D721Med (cell line): ENCODE measurements around the gene POLK.

Experiments
- DNase-seq: peaks from one replicate; pipeline ENCODE4 v3.0.0; 2011; ENCODE audit warnings: low spot score; ENCODE audit not compliant: insufficient read length
- FAIRE-seq: peaks from 2 replicates; lab custom pipeline; 2011; peaks lifted over from hg19 to GRCh38; lab: Jason Lieb, UNC
- CTCF ChIP-seq: IDR thresholded peaks from 2 replicates; pipeline ENCODE4 v1.5.1; 2012; ENCODE audit warnings: mild to moderate bottlenecking, control low read depth; ENCODE audit not compliant: insufficient read depth; ENCODE audit errors: missing control alignments

Gene POLK

GRCh38 chr5:75545131-75545530 is 33.4 kb downstream of the POLK start:
- DNase-seq (no peak), FAIRE-seq (no peak)
- TF ChIP-seq CTCF, result no peak

GRCh38 chr5:75546830-75547229 is 35.1 kb downstream of the POLK start:
- DNase-seq (no peak), FAIRE-seq (no peak)
- TF ChIP-seq CTCF, result no peak

- TF ChIP-seq CTCF, result no peak
- DNase-seq, result no peak
- FAIRE-seq, result no peak
Observed at GRCh38 chr5:75547812-75548211, 36.1 kb downstream of the POLK start.

- no peak for FAIRE-seq
- DNase-seq, result no peak
- TF ChIP-seq CTCF, result no peak
Observed at GRCh38 chr5:75550597-75550996, 38.9 kb downstream of the POLK start.

- no peak for DNase-seq
- no peak for FAIRE-seq
Observed at GRCh38 chr5:75551471-75551870, 39.8 kb downstream of the POLK start.

GRCh38 chr5:75552764-75553163 is 41.1 kb downstream of the POLK start:
- no peak for DNase-seq
- TF ChIP-seq CTCF, result no peak
- FAIRE-seq, result no peak

More at GRCh38 chr5:75551471-75551870, 39.8 kb downstream of the POLK start:
- TF ChIP-seq CTCF, result no peak

GRCh38 chr5:75553358-75553757 is 41.7 kb downstream of the POLK start:
- FAIRE-seq (no peak), DNase-seq (no peak)
- TF ChIP-seq CTCF, result no peak
